Astrocyte of the hippocampus (primary cell): Measurements from ENCODE around the gene DSE.

Source experiments
- DNase-seq: peaks from one replicate; pipeline ENCODE4 v3.0.0; 2011; ENCODE audit warnings: low read depth, low spot score

The DSE gene

DNA sequence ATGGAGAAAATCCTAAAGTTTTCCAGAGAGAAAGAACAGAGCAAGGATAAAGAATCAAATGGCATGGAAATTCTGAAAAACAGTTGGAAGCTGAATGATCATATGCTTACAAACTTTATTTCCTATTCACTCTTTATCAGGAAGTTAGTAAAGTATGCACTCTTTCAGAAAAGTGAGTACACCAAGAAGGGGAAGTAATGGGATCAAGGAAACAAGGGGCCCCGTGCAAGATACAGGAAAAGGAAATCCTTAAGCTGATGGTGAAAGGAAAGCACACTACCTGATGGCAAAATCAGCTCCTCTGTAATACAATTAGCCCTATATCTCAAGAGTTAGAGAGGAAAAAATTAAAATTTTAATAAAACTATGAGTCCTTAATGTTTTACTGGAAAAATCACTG, 104.4 kb downstream of the DSE start:
- DNase-seq, result no peak

DNA sequence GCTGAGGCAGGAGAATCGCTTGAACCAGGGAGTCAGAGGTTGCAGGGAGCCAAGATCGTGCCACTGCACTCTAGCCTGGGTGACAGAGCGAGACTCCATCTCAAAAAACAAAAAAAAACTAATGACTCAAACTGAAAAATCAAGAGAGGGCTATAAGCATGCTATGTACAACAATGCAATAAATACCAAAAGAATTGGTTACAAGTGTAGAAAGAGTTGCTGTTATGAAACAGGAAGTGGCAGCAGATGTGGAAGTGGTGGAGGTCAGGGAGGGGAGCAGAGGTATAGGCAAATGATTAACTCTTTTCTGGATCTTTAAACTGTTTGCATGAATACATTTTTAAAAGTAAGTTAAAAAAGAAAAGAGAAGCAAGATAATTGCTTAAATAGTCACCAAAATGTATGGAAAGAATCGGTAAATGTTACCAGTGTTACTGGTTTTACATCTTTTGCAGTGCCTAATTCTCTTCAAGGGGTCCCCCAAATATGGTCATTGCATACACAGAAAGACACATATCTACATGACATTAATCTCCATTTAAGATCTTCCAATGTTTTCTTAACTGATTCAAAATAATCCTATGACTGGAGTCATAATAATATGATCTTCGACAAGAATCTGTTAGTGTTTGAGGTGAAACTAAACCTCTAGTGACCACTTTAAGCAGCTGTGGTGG, 105.4 kb downstream of the DSE start:
- no peak for DNase-seq

DNA sequence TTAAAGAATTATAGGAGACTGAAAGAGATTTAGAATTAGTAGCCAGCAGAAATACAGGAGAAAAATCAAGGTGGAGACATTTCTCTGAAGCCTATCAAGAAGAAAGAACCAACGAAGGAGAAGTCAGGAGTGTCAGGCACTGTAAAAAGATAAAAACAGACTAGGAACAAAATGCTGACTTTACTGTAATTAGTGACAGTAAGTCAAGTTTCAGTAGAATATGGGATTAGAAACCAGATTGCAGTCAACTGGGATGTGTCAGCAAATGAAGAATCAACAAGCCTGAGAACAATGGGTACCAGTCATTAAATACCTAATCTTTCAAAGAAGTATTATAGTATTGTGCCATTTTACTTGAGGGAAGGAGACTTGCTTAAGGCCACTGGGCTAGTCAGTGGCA, 112.0 kb downstream of the DSE start:
- no peak for DNase-seq

DNA sequence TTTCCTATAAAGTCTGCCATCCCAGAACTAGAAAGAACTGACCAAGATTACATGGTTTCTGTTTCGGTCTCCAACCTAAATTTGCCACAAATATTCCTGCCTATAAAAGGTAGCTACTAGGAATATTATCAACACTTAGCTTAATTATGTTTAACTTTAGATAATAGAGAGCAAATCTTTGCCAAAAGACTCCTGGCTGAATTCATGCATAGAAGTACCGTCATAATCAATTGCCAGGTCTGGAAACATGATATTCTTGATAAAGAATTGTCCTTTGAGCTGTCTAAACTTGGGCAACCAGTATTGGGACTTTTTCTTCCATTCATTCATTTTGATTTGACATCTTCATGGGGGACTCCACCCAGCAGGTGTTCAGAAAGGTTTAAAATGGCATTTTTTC, 112.9 kb downstream of the DSE start:
- DNase-seq, result no peak

DNA sequence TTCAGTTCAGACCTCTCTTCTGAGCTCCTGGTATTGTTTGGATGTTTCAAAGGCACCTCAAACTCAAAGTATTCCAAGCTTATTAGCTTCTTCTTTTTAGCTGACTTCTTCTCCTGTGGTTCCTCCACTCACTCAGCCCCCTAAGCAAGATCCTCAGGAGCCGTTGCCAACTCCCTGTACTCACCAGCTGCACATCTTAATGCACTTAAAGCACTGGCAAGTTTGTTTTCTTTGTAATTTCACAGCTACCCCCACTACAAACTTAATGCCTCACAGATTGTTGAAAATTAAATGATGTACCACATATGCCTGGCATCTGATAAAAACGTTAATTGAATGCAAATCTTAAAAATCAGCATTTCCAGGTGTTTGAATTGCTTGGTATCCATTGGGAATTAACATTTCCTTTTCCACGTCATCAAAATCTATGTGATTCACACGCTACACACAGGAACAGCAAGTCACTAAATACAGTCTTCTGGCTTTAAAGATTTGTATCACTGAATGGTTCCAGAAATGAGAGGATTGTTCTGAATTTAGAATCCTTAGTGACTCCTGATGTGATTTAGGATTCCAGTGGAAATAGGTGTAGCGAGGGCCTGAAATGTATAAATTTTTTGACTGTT, 114.9 kb downstream of the DSE start:
- no peak for DNase-seq

DNA sequence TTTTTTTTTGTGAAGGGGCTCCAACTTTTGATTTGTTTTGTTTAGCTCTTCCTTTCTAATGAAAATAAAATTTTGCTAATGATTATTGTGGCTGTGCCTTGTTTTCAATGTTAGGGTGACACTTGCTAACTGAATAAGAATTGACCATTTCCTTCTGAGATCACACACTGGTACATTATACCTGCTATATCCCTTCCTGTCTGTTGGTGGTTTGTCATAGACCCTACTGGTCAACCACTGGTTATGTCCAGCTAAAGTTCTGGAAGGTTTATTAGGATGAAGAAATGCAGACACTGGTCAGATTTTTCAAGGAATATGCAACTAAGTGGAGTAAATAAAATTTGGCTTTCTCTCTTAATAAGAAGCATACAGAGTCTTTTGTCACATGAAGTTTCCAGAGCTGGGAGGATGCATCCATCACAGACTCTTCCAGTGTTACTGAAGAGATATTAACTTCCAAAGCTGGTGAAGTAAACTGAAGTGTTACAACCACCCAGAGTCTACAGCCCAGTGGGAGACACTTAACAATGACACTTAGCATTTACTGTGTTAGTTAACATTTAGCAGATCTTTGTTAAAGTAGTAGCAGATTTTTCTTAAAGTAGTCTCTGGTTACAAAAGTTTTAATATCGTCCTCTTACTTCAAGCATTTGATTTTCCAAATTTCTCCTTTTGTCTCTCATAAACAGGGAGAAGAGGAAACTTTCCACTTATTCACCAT, 121.0 kb downstream of the DSE start:
- no peak for DNase-seq

DNA sequence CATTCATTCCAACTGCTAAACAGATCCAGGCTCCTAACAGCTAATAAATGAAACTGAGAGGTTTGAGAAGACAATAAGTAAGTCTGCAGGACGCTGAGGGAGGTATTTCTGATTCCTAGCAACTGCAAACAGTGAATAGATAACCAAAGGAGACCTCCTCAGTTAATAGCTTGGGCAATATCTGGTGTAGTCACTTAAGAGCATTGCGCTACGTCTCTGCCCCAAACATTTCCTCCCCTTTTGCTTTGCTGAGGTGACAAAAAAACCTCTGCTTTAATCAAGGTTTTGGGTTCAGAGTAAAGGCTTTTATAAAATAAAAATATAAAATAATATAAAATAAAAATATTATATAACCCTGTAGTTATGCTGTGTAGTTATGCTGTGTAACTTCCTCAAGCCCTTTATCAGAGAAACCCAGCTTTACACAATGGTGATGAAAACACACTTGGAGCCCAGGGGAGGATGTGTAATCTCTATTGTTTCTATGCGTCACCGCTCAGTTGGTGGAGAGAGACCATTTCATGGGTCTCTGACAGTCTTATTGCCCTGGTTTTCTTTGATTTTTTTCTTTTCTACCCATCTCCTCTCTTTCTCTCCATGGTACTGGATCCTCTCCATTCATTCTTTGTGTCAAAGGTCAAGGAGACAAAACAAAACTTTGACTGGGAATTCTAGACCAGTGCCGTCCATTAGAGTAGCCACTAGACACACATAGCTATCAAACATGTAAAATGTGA, 121.8 kb downstream of the DSE start:
- no peak for DNase-seq
